Measurements from ENCODE around the gene SERPINB1.

GRCh38 chr6:2816158-2816557 is 25.5 kb downstream of the SERPINB1 start:
- no peak for TF ChIP-seq CTCF (IDR thresholded peaks at IDR 0.05)
- no peak for TF ChIP-seq POLR2A (IDR thresholded peaks at IDR 0.05)
